Measurements from ENCODE around the gene HOXB1. TPM values are rescaled to one million over a fixed set of nuclear protein-coding genes. Genes with fewer than 3 reads are reported as not detected.

The HOXB1 gene
- total RNA-seq, 2 experiments from 2014 or later: not detected

DNA sequence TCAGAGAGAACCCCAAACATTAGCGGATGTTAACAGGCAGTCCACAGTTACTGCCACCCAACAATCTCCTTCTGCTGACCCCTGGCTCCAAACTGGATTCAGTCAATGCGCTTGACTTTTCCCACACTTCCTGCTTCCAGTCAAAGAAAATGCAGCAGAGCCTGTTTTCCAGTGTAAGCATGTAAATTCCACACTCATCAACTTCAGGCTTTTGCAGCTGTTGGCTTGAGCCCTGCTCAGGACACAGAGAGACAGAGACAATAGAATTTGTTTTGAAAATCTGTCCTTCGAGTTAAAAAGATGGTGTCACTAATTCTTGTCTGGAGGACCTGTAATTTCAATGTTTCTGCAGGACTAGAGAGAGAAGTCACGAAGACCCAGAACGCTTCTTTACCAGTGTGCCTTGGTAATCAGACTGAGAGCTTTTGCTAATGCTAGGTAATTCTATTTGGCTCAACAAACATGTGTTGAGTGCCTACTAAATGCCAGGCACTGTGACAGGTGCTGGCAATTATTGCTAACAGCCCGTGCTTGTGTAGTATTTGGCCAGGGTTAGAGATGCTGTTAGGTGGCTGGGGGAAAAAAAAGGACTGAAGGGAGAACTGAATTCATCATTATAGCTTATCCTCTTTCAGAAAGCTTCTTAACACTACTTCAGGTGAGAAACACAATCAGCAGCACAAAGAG, 32.5 kb downstream of the HOXB1 start:
- Mint-ChIP-seq H3K4me1 (ENCODE audit: low read depth) (no peaks in the 10 kb centered on the region), H3K4me3 (no peak overlapping the region), H3K9me3 (no peaks in the 10 kb centered on the region), H3K27ac (no peak overlapping the region), H3K27me3 (peaks cover 35% of the 10 kb centered on the region), H3K36me3 (ENCODE audit: low read depth) (no peaks in the 10 kb centered on the region)
- ChIA-PET CTCF (interaction anchor here (0.7 to 1.4 kb wide), 2 partner anchors 95 to 146 kb away, joined by 3 read pairs; no protein-coding TSS in a partner anchor), POLR2A (no interaction called here)
- no peak overlapping the region for H3K4me3 ChIP-seq (ENCODE audit: low read length)
- H3K9me3 ChIP-seq (ENCODE audit: control insufficient read depth in 1 of 2, insufficient read depth in 1 of 2, low read length in 2 of 2): no peaks in the 10 kb centered on the region
- H3K36me3 ChIP-seq (ENCODE audit: insufficient read depth, low read length): no peaks in the 10 kb centered on the region
- no peak for ATAC-seq (ENCODE audit: poor library complexity)
- H3K27me3 ChIP-seq (ENCODE audit: control insufficient read depth in 1 of 2, insufficient read depth in 2 of 2, low read length in 2 of 2): peaks cover under 1 to 2% of the 10 kb centered on the region in 2 experiments
- intact Hi-C loops (cut with DNase I, micrococcal nuclease): loop anchor here in 1 of 2 experiments (2.0 kb wide), 1 partner anchor 18 kb away; no protein-coding TSS in a partner anchor
- no peak overlapping the region for H3K27ac ChIP-seq (ENCODE audit: low read depth in 1 of 2, low read length in 2 of 2)
- peaks cover under 1% of the 10 kb centered on the region for H3K4me1 ChIP-seq (ENCODE audit: insufficient read depth, low read length)
- no peak for TF ChIP-seq CTCF (IDR thresholded peaks at IDR 0.05)
- no peak for DNase-seq

DNA sequence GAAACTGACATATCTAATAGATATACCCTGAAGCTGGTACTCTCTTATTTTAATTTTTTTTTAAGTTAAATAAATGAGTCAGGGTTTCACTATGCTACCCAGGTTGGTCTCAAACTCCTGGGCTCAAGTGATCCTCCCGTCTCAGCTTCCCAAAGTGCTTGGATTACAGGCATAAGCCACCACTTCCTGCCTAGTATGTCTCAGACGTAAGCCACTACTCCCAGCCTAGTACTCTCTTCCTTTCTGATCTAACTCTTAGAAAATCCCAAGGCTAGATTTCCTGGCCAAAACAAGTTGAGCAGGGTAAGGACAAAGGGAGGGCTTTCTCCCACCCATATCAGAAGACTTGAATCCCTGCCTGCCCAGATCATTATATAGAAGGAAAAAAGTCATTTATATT, 33.7 kb downstream of the HOXB1 start:
- POLR2A ChIA-PET: no interaction called here
- no peaks in the 10 kb centered on the region for H3K9me3 Mint-ChIP-seq
- H3K36me3 ChIP-seq (ENCODE audit: insufficient read depth, low read length): no peaks in the 10 kb centered on the region
- CTCF ChIA-PET: no interaction called here
- no peaks in the 10 kb centered on the region for H3K36me3 Mint-ChIP-seq (ENCODE audit: low read depth)
- peaks cover 25% of the 10 kb centered on the region for H3K27me3 Mint-ChIP-seq
- no peaks in the 10 kb centered on the region for H3K9me3 ChIP-seq (ENCODE audit: control insufficient read depth in 1 of 2, insufficient read depth in 1 of 2, low read length in 2 of 2)
- H3K4me3 Mint-ChIP-seq: no peak overlapping the region
- H3K4me1 ChIP-seq (ENCODE audit: insufficient read depth, low read length): peaks cover 12% of the 10 kb centered on the region
- intact Hi-C loops (cut with DNase I, micrococcal nuclease): no loop called here
- H3K27ac ChIP-seq (ENCODE audit: low read depth in 1 of 2, low read length in 2 of 2): no peak overlapping the region
- no peak overlapping the region for H3K27ac Mint-ChIP-seq
- no peak for DNase-seq
- no peak for ATAC-seq (ENCODE audit: poor library complexity)
- H3K27me3 ChIP-seq (ENCODE audit: control insufficient read depth in 1 of 2, insufficient read depth in 2 of 2, low read length in 2 of 2): peaks cover 7% of the 10 kb centered on the region in 2 experiments
- H3K4me1 Mint-ChIP-seq (ENCODE audit: low read depth): no peaks in the 10 kb centered on the region
- TF ChIP-seq CTCF (IDR thresholded peaks at IDR 0.05): no peak
- no peak overlapping the region for H3K4me3 ChIP-seq (ENCODE audit: low read length)

- H3K4me1 Mint-ChIP-seq (ENCODE audit: low read depth): peaks cover 3% of the 10 kb centered on the region
- no peak overlapping the region for H3K4me3 Mint-ChIP-seq
- Histone ChIP-seq H3K27me3 (ENCODE audit: control insufficient read depth in 1 of 2, insufficient read depth in 2 of 2, low read length in 2 of 2) (peaks cover 7 to 12% of the 10 kb centered on the region in 2 experiments), H3K9me3 (ENCODE audit: control insufficient read depth in 1 of 2, insufficient read depth in 1 of 2, low read length in 2 of 2) (no peaks in the 10 kb centered on the region), H3K4me3 (ENCODE audit: low read length) (no peak overlapping the region), H3K4me1 (ENCODE audit: insufficient read depth, low read length) (peaks cover 15% of the 10 kb centered on the region), H3K27ac (ENCODE audit: low read depth in 1 of 2, low read length in 2 of 2) (no peak overlapping the region), H3K36me3 (ENCODE audit: insufficient read depth, low read length) (no peaks in the 10 kb centered on the region)
- H3K9me3 Mint-ChIP-seq: no peaks in the 10 kb centered on the region
- ChIA-PET POLR2A (interaction anchor here (0.5 kb wide), 1 partner anchor 298 kb away, joined by 3 read pairs; no protein-coding TSS in a partner anchor), CTCF (interaction anchor here (0.9 kb wide), 1 partner anchor 37 kb away, joined by 3 read pairs; no protein-coding TSS in a partner anchor)
- ATAC-seq (ENCODE audit: poor library complexity) (no peak), DNase-seq (no peak)
- intact Hi-C loops (cut with DNase I, micrococcal nuclease): loop anchor here (5.0 kb wide), 2 partner anchors 48 to 98 kb away; partner anchors contain the start of genes HOXB3 (in 1 of the 2) and HOXB5 (in 1 of the 2)
- H3K27ac Mint-ChIP-seq: no peak overlapping the region
- no peak for TF ChIP-seq CTCF (IDR thresholded peaks at IDR 0.05)
- H3K36me3 Mint-ChIP-seq (ENCODE audit: low read depth): no peaks in the 10 kb centered on the region
- H3K27me3 Mint-ChIP-seq: peaks cover 26% of the 10 kb centered on the region
These were observed 36.5 kb downstream of the HOXB1 start for GRCh38 chr17:48494335-48494734.

Data from CD4-positive, alpha-beta T cell (primary cell).